ENCODE results near the gene KCNMB1.

Gene KCNMB1

DNA sequence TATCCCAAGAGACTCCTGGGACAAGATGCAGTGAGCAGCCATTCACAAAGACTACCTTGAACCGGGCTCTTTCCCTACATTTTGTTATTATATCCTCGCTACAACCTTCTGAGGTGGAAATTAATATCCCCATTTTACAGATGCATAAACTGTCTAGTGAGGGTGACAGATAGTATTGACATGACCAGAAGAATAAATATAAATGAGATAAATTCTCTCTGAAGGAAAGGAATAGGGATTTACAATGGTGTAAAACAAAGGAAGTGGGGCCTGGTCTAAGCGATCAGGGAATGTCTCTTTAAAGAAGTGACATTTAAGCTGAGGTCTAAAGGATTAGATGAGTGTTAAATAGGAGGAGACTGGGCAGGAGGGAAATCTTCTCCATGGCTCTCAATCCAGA, 43.5 kb upstream of the KCNMB1 start:
- CTCF ChIA-PET, result interaction anchor here (0.7 to 4.1 kb wide), 2 partner anchors 200 to 220 kb away, joined by 3 to 18 read pairs; no protein-coding TSS in a partner anchor
- POLR2A ChIA-PET, result no interaction called here
- no peak for TF ChIP-seq L3MBTL2 (conservative IDR thresholded peaks at IDR 0.05)
- TF ChIP-seq ELF4 (IDR thresholded peaks at IDR 0.05), result no peak
- TF ChIP-seq ZNF384 (IDR thresholded peaks at IDR 0.05), result no peak
- TF ChIP-seq ARNT (IDR thresholded peaks at IDR 0.05), result no peak
- TF ChIP-seq, protein P1, sequence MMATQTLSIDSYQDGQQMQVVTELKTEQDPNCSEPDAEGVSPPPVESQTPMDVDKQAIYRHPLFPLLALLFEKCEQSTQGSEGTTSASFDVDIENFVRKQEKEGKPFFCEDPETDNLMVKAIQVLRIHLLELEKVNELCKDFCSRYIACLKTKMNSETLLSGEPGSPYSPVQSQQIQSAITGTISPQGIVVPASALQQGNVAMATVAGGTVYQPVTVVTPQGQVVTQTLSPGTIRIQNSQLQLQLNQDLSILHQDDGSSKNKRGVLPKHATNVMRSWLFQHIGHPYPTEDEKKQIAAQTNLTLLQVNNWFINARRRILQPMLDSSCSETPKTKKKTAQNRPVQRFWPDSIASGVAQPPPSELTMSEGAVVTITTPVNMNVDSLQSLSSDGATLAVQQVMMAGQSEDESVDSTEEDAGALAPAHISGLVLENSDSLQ (IDR thresholded peaks at IDR 0.05), result no peak
- no peak for TF ChIP-seq FOXA1 (IDR thresholded peaks at IDR 0.05)
- TF ChIP-seq CTBP1 (IDR thresholded peaks at IDR 0.05; ENCODE audit: borderline replicate concordance), result no peak
- TF ChIP-seq TARDBP (IDR thresholded peaks at IDR 0.05), result no peak
- TF ChIP-seq HDGF (IDR thresholded peaks at IDR 0.05; ENCODE audit: borderline replicate concordance), result no peak
- TF ChIP-seq SUZ12 (IDR thresholded peaks at IDR 0.05), result no peak
- TF ChIP-seq BHLHE40 (IDR thresholded peaks at IDR 0.05; ENCODE audit: borderline replicate concordance), result no peak
- DNase-seq (ENCODE audit: extremely low spot score), result no peak

DNA sequence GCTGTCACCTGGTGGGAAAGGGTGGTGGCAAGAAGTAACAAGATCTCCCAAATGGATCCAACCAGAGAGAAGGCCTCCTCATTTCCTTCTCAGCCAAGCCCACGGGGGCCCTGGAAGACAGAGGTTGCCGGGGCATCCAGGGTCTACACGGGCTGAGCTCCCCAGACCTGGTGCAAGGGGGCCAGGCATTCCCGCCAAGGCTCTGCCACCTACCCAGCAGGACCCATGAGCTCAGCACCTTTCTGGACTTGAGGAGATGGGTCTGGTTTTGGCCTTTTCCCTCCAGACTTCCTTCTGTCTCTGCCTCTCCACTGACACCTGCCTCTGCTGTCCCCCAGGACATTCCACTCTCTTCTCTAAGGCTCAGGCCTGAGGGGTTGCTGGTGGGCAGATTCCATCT, 42.4 kb upstream of the KCNMB1 start:
- TF ChIP-seq NFRKB (IDR thresholded peaks at IDR 0.05) (no peak), FOXA1 (IDR thresholded peaks at IDR 0.05) (no peak), HDGF (IDR thresholded peaks at IDR 0.05; ENCODE audit: borderline replicate concordance) (no peak), SUZ12 (IDR thresholded peaks at IDR 0.05) (no peak), ZNF384 (IDR thresholded peaks at IDR 0.05) (no peak), BHLHE40 (IDR thresholded peaks at IDR 0.05; ENCODE audit: borderline replicate concordance) (no peak), ELF4 (IDR thresholded peaks at IDR 0.05) (no peak), FOXK2 (IDR thresholded peaks at IDR 0.05) (no peak), FOXM1 (IDR thresholded peaks at IDR 0.05; ENCODE audit: borderline replicate concordance) (no peak), L3MBTL2 (conservative IDR thresholded peaks at IDR 0.05) (no peak), SP1 (IDR thresholded peaks at IDR 0.05) (no peak), ARNT (IDR thresholded peaks at IDR 0.05) (no peak)
- TF ChIP-seq, protein P1 (IDR thresholded peaks at IDR 0.05), result no peak
- POLR2A ChIA-PET, result interaction anchor here (0.6 kb wide), 2 partner anchors 42 to 191 kb away, joined by 3 read pairs; no protein-coding TSS in a partner anchor
- CTCF ChIA-PET, result interaction anchor here (1.3 to 4.1 kb wide), 2 partner anchors 194 to 201 kb away, joined by 4 to 18 read pairs; no protein-coding TSS in a partner anchor
- DNase-seq (ENCODE audit: extremely low spot score), result no peak

DNA sequence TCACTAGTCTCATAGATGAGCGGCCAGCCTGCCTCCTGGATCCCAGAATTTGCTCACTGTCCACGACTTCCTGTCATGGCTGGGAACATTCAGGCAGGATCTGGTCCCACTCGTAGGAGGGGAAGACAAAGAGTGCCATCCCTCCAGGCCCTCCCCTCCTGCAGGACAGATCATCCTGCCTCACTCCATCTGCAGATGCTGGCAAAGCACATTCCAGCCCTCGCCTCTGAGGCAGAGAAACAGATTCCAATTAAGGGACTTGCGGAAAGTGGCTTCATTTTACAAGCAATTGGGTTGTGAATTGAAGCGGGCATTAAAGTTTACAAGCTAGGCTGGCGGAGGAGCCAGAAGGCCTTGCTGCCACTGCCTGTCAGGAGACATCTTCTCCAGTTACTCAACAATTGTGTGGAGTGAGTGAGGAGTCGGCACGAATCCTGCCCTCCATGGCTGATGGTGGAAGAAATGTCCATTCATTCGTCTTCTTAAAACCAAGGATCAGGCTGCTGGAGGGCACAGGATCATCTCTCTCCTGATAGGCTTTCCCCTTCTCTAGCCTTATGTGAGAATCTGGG, 41.8 kb upstream of the KCNMB1 start:
- ChIA-PET CTCF (interaction anchor here (1.3 to 4.1 kb wide), 2 partner anchors 194 to 201 kb away, joined by 4 to 18 read pairs; no protein-coding TSS in a partner anchor), POLR2A (interaction anchor here (0.6 kb wide), 2 partner anchors 41 to 192 kb away, joined by 3 read pairs; no protein-coding TSS in a partner anchor)
- DNase-seq (ENCODE audit: extremely low spot score), result no peak
- TF ChIP-seq FOXA1 (IDR thresholded peaks at IDR 0.05) (no peak), FOXM1 (IDR thresholded peaks at IDR 0.05; ENCODE audit: borderline replicate concordance) (no peak), SP1 (IDR thresholded peaks at IDR 0.05) (no peak), BHLHE40 (IDR thresholded peaks at IDR 0.05; ENCODE audit: borderline replicate concordance) (no peak), ELF4 (IDR thresholded peaks at IDR 0.05) (no peak), SUZ12 (IDR thresholded peaks at IDR 0.05) (no peak), CTBP1 (IDR thresholded peaks at IDR 0.05; ENCODE audit: borderline replicate concordance) (no peak)
- TF ChIP-seq, protein P1 (IDR thresholded peaks at IDR 0.05), result peak; percentile 54; the same call in 1 of the 2 replicates

DNA sequence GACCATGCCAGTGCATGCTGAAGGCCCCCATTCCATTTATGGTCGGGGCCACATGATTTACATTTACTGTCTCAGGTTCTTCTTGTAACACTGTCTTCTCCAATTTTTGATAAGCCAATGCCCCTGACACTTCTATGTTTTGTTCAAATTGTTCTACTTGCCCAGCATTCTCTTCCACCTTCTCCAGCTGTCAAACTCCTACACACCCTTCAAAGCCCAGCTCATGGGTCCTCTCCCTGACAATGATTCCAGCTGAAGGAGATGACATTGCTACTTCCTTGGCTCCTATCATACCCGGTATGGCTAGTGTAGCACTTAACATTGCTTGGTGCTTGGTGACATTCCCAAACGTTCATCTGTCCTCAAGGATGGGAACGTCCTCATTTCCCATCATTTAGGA, 41.1 kb upstream of the KCNMB1 start:
- ChIA-PET POLR2A (no interaction called here), CTCF (interaction anchor here (1.3 to 4.1 kb wide), 2 partner anchors 195 to 202 kb away, joined by 4 to 18 read pairs; no protein-coding TSS in a partner anchor)
- DNase-seq (ENCODE audit: extremely low spot score), result no peak
- TF ChIP-seq TARDBP (IDR thresholded peaks at IDR 0.05) (no peak), FOXM1 (IDR thresholded peaks at IDR 0.05; ENCODE audit: borderline replicate concordance) (no peak), L3MBTL2 (conservative IDR thresholded peaks at IDR 0.05) (no peak), NFRKB (IDR thresholded peaks at IDR 0.05) (no peak), SUZ12 (IDR thresholded peaks at IDR 0.05) (no peak)

DNA sequence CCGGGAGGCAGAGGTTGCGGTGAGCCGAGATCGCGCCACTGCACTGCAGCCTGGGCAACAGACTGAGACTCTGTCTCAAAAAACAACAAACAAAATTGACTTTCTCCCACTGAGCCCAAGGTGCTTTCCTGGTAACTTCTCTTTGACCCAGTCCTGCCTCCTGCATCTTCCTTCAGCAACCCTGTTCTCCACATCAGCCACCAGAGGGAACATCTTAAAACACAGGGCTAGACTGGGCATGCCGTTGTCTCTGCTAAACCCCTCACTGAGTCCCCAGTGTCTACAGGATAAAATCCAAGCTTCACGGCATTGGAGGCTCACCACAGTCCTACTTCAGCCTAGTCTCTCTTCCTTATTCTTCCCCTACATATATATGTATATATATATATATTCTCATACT, 39.8 kb upstream of the KCNMB1 start:
- no peak for TF ChIP-seq BHLHE40 (IDR thresholded peaks at IDR 0.05; ENCODE audit: borderline replicate concordance)
- no peak for TF ChIP-seq ARNT (IDR thresholded peaks at IDR 0.05)
- no peak for TF ChIP-seq TARDBP (IDR thresholded peaks at IDR 0.05)
- no peak for TF ChIP-seq ELF4 (IDR thresholded peaks at IDR 0.05)
- TF ChIP-seq, protein P1 (IDR thresholded peaks at IDR 0.05), result no peak
- no peak for TF ChIP-seq ZNF384 (IDR thresholded peaks at IDR 0.05)
- no peak for TF ChIP-seq FOXA1 (IDR thresholded peaks at IDR 0.05)
- TF ChIP-seq LEF1 (IDR thresholded peaks at IDR 0.05; ENCODE audit: borderline replicate concordance), result no peak
- TF ChIP-seq L3MBTL2 (conservative IDR thresholded peaks at IDR 0.05), result no peak
- TF ChIP-seq CTBP1 (IDR thresholded peaks at IDR 0.05; ENCODE audit: borderline replicate concordance), result no peak
- no peak for TF ChIP-seq HDGF (IDR thresholded peaks at IDR 0.05; ENCODE audit: borderline replicate concordance)
- no peak for TF ChIP-seq SP1 (IDR thresholded peaks at IDR 0.05)
- no peak for TF ChIP-seq FOXM1 (IDR thresholded peaks at IDR 0.05; ENCODE audit: borderline replicate concordance)
- TF ChIP-seq FOXK2 (IDR thresholded peaks at IDR 0.05), result no peak
- TF ChIP-seq NFRKB (IDR thresholded peaks at IDR 0.05), result no peak
- peak; percentile 53 for DNase-seq (ENCODE audit: extremely low spot score)
- ChIA-PET CTCF (interaction anchor here (2.2 kb wide), 1 partner anchor 205 kb away, joined by 7 read pairs; no protein-coding TSS in a partner anchor), POLR2A (no interaction called here)

Data from HEK293T (cell line).